ENCODE data around the gene AP3S1.

GRCh38 chr5:115847290-115847689, 5.6 kb downstream of the AP3S1 start:
- TF ChIP-seq CTCF (tag by site-specific recombination; IDR thresholded peaks at IDR 0.05) (no peak), ATF2 (tag by site-specific recombination; IDR thresholded peaks at IDR 0.05; ENCODE audit: low read depth) (no peak), KLF1 (tag by site-specific recombination; IDR thresholded peaks at IDR 0.05) (no peak), ZNF26 (tag by site-specific recombination; IDR thresholded peaks at IDR 0.05) (no peak), GLIS1 (tag by site-specific recombination; IDR thresholded peaks at IDR 0.05) (no peak), YY1 (tag by site-specific recombination; IDR thresholded peaks at IDR 0.05) (no peak), ZNF184 (tag by site-specific recombination; IDR thresholded peaks at IDR 0.05) (no peak)
- TF ChIP-seq, protein P1, sequence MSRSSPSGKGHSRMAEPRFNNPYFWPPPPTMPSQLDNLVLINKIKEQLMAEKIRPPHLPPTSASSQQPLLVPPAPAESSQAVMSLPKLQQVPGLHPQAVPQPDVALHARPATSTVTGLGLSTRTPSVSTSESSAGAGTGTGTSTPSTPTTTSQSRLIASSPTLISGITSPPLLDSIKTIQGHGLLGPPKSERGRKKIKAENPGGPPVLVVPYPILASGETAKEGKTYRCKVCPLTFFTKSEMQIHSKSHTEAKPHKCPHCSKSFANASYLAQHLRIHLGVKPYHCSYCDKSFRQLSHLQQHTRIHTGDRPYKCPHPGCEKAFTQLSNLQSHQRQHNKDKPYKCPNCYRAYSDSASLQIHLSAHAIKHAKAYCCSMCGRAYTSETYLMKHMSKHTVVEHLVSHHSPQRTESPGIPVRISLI (tag by site-specific recombination; IDR thresholded peaks at IDR 0.05): no peak

All from HEK293 (cell line).